Activated T-cell treated with anti-CD3 and anti-CD28 coated beads, Interleukin-2, amount 50 U/mL, for 72 hours (primary cell): ENCODE data around the gene DNAJB13. TPM values are rescaled to one million over a fixed set of nuclear protein-coding genes. Genes with fewer than 3 reads are reported as not detected.

Source experiments
- ATAC-seq, 2 donors: fragments of 150-1000 bp; cut with Tn5 transposase; replicated peaks in 1 of 2; 2 replicates each; pipeline ENCODE4 v1.10.0; 2021; ENCODE audit warnings: moderate library complexity in 2 of 2, mild to moderate bottlenecking in 1 of 2
- DNase-seq, 2 donors: peaks; one replicate each; pipeline ENCODE4 v3.0.0; 2021 to 2022; ENCODE audit warnings: mixed read lengths in 1 of 2
- H3K27ac Mint-ChIP-seq: one replicate; pipeline ENCODE4 v1.8.0; 2022; ENCODE audit warnings: mild to moderate bottlenecking, moderate library complexity, mixed read lengths
- H3K27me3 Mint-ChIP-seq: one replicate; pipeline ENCODE4 v1.8.0; 2022; ENCODE audit warnings: low read depth, mixed read lengths
- H3K36me3 Mint-ChIP-seq, 2 donors: one replicate each; pipeline ENCODE4 v1.8.0; 2022; ENCODE audit warnings: mixed read lengths in 2 of 2, mild to moderate bottlenecking in 1 of 2; ENCODE audit not compliant: insufficient read depth in 2 of 2
- H3K4me1 Mint-ChIP-seq: one replicate; pipeline ENCODE4 v1.8.0; 2022; ENCODE audit warnings: low read depth, mixed read lengths
- H3K4me3 Mint-ChIP-seq, 2 donors: one replicate each; pipeline ENCODE4 v1.8.0; 2022; ENCODE audit warnings: mild to moderate bottlenecking in 2 of 2, mixed read lengths in 2 of 2, moderate library complexity in 2 of 2
- H3K9me3 Mint-ChIP-seq, 2 donors: one replicate each; pipeline ENCODE4 v1.8.0; 2022; ENCODE audit warnings: mixed read lengths in 2 of 2
- total RNA-seq, 2 donors: library from RNA; stranded (reverse); gene quantifications; one replicate each; pipeline ENCODE4 v1.2.3, GENCODE V29; 2022

The DNAJB13 gene
- total RNA-seq, 2 donors from 2014 or later = 0.53 to 1.1 TPM

DNA sequence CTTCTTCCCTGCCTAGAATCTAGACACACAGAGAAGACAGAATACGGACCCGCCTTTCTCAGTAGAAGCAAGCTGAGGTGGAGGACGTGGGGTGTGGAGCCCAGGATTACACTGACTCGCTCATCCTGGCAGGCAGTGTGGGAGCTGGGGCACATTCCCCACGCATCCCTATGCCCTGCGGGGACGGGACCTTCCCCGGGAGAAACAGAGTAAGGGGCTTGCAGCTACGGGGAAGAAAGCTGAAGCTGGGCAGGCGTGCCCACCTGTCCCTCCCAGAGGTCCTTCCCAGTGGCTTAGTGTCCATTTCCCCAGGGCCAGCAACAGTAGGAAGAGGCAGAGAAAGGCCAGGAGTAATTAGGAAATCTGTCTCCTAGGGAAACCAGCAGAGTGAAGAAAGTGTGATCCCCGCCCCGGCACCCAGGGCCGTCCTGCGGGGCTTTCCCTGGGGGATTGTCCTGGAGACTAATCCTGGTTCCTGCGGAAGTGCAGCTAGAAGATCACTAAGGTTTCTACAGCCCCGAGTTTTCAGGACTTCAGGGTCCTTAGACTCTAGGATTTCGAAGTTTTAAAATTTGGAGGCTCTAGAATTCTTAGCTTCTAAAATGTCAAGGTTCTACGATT lies 7.8 kb downstream of the DNAJB13 start:
- DNase-seq (no peak), ATAC-seq (no peak)
- H3K4me1 Mint-ChIP-seq = no peaks in the 10 kb centered on the region
- H3K4me3 Mint-ChIP-seq = no peak overlapping the region
- H3K27ac Mint-ChIP-seq = no peak overlapping the region
- H3K27me3 Mint-ChIP-seq = peaks cover 20% of the 10 kb centered on the region
- H3K36me3 Mint-ChIP-seq = no peaks in the 10 kb centered on the region
- H3K9me3 Mint-ChIP-seq = no peaks in the 10 kb centered on the region

DNA sequence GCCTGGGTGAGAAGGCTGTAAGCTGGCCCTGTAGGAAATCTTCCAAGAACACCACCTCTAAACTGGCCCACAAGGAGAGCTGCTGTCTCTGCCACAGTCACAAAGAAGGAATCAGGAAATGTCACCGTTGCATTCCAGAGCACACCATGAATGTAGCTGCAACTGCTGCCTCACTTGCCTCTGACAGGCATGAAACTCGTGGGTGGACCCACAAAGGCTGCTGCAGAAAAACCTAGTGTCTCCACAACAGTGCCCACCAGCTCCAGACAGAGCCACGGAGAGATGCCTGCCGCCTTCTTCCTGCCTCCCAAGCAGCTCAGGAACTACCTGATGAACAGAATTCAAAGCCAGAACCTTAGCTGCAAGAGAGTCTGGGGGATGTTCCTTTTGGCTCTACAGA lies 10.5 kb downstream of the DNAJB13 start:
- ATAC-seq = no peak
- Mint-ChIP-seq H3K4me1 (peaks cover 12% of the 10 kb centered on the region), H3K9me3 (no peaks in the 10 kb centered on the region), H3K27ac (no peak overlapping the region), H3K36me3 (no peaks in the 10 kb centered on the region), H3K27me3 (peaks cover 14% of the 10 kb centered on the region), H3K4me3 (no peak overlapping the region)
- DNase-seq = no peak

DNA sequence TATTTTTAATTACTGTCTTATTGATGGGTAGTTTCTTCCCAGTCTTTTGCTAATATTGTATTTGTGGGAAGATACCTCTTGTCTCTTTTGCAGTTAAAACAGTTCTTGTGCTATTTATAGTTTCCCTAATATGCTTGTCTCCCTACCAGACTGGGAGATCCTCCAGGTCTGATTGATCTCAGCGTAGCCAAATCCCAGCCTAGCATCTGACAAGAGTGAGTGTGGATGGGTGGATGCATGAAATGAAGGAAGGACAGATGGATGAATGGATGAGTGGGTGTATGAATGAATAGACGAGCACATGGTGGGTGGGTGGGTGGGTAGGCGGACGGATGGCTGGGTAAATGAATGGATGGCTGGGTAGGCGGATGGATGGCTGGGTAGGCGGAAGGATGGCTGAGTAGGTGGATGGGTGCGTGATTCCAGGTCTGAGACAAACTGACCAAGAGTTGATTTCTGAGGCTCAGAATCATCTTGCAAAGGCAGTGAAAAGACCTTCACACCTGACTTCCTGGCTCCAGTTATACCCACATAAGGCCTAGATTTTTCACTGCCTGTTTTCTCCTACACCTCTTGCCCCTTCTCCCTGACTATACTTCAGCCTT lies 11.4 kb downstream of the DNAJB13 start:
- Mint-ChIP-seq H3K4me3 (no peak overlapping the region), H3K27me3 (peaks cover 5% of the 10 kb centered on the region), H3K4me1 (peaks cover 12% of the 10 kb centered on the region), H3K27ac (no peak overlapping the region), H3K9me3 (no peaks in the 10 kb centered on the region), H3K36me3 (no peaks in the 10 kb centered on the region)
- ATAC-seq = no peak
- DNase-seq = no peak

DNA sequence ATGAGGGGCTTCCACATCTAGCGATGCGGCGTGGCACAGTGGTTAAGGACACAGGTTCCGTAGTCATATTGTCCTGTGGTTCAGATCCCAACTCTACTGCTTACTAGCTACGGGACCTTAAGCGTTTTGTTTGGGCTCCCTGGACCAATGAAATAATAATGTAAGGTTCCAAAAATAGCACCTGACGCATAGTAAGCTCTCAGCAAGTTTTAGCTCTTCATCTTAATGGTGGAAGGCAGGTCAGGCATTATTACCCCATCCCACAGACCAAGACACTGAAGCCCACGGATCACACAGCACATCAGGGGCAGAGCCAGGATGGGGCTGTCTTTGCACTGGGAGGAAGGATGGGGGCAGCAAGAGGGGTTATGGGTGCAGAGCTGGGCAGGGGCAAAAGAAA lies 13.0 kb downstream of the DNAJB13 start:
- peak overlapping the region in 1 of 2 donors; percentile 45 for H3K4me3 Mint-ChIP-seq
- peak overlapping the region; percentile 58 for H3K27ac Mint-ChIP-seq
- H3K36me3 Mint-ChIP-seq = no peaks in the 10 kb centered on the region
- no peaks in the 10 kb centered on the region for H3K27me3 Mint-ChIP-seq
- H3K9me3 Mint-ChIP-seq = no peaks in the 10 kb centered on the region
- H3K4me1 Mint-ChIP-seq = peaks cover 20% of the 10 kb centered on the region
- peak in 1 of 2 donors; percentile 5 for ATAC-seq
- DNase-seq = no peak

DNA sequence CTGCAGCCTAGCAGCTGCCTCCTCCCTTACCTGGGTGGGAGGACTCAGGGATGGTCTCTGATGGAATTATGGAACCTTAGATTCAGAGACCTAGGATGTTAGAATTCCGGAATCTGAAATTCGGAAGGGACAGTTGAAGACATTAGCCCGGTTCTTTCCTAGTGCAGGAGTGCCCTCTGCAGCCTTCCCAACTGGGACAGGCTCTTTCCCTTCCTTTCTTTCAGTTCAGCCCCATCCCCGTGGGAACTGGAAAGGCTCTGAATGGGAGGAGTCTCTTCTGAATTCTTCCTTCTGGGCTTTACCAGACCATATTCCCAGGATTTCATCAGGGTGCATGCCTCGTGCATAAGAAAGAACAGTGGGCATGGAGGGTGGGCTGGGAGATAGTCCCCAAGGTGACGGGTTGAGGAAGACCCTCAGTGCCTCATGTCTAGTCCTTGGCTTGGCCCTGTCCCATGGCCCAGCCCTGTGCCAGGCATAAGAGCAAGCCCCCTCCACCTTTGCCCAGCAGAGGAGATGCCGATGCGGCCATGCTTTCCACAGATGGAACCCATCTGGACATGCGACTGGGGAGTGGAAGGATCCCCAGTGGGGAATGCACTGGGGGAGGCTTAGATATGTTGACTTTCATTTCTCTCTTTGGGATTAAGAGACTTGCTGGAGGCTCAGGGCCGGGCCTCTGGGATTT lies 14.4 kb downstream of the DNAJB13 start:
- H3K27ac Mint-ChIP-seq = no peak overlapping the region
- H3K9me3 Mint-ChIP-seq = no peaks in the 10 kb centered on the region
- H3K4me3 Mint-ChIP-seq = peak overlapping the region; percentile 42 to 45
- no peak for DNase-seq
- no peak for ATAC-seq
- peaks cover 33% of the 10 kb centered on the region for H3K4me1 Mint-ChIP-seq
- no peaks in the 10 kb centered on the region for H3K36me3 Mint-ChIP-seq
- no peaks in the 10 kb centered on the region for H3K27me3 Mint-ChIP-seq

DNA sequence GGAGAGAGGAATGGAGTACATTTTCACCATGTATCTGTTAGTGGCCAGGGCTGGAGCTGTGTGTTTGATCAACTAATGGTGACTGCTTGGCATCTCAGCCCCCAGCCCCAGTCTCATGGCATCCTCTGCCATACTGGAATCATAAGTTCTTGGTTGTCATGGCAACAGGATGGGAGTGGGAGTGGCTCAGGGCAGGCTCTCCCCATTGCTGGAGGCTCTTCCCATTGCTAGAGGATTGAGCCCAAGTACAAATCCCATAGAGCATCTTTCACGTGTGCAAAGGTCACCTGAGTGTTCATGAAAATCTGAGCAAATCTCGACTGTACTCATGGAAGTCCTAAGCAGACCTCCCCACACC lies 14.9 kb downstream of the DNAJB13 start:
- no peak for ATAC-seq
- DNase-seq = no peak

DNA sequence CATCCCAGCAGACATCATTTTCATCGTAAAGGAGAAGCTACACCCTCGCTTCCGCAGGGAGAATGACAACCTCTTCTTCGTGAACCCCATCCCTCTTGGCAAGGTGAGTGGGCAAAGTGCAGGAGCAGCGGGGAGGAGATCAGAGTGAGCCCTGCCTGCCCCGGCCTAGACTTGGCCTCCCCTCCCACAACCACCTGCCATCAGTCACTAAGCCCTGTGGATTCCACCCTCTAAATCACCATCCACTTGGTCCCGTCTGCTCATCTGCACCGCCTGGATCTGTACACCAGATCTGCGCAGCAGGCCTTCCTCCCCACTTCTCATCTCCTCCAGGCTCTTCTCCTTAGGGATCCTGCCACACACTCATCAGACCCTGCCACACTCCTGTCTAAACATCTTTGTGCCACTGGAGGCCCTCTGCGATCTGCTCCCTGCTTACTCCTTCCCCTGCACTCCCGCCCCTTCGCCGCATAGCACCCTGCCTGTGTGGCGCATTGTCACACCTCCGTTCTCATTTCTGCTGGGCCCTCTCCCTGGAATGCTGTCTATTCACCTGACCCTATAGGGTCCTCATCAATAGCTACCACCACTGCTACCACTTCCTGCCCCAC lies 17.6 kb downstream of the DNAJB13 start:
- H3K27ac Mint-ChIP-seq = peak overlapping the region; percentile 61
- H3K36me3 Mint-ChIP-seq = no peaks in the 10 kb centered on the region
- no peaks in the 10 kb centered on the region for H3K27me3 Mint-ChIP-seq
- H3K4me3 Mint-ChIP-seq = no peak overlapping the region
- ATAC-seq (no peak), DNase-seq (no peak)
- H3K4me1 Mint-ChIP-seq = peaks cover 60% of the 10 kb centered on the region
- H3K9me3 Mint-ChIP-seq = no peaks in the 10 kb centered on the region

More for the DNA sequence above, 14.9 kb downstream of the DNAJB13 start:
- no peaks in the 10 kb centered on the region for H3K27me3 Mint-ChIP-seq
- no peak overlapping the region for H3K27ac Mint-ChIP-seq
- no peaks in the 10 kb centered on the region for H3K36me3 Mint-ChIP-seq
- H3K4me1 Mint-ChIP-seq = peaks cover 37% of the 10 kb centered on the region
- no peaks in the 10 kb centered on the region for H3K9me3 Mint-ChIP-seq
- no peak overlapping the region for H3K4me3 Mint-ChIP-seq

DNA sequence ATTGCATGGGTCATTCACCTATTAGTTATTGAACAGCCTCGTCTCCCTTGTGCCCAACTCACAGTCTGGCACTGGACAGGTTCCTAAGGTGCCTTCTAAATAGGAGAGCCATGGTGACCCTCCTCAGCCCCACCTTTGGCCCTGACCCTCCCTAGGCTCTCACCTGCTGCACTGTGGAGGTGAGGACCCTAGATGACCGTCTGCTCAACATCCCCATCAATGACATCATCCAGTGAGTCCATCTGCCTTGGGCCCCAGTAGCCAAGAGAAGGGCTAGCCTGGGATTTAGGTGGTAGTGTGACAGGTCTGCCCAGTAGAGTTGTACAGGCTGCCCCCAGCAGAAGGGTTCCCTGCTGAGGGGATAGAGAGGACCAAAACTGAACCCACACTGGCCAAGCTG lies 18.3 kb downstream of the DNAJB13 start:
- H3K27me3 Mint-ChIP-seq = no peaks in the 10 kb centered on the region
- no peaks in the 10 kb centered on the region for H3K9me3 Mint-ChIP-seq
- DNase-seq (no peak), ATAC-seq (no peak)
- H3K27ac Mint-ChIP-seq = peak overlapping the region; percentile 45
- no peaks in the 10 kb centered on the region for H3K36me3 Mint-ChIP-seq
- H3K4me1 Mint-ChIP-seq = peaks cover 63% of the 10 kb centered on the region
- no peak overlapping the region for H3K4me3 Mint-ChIP-seq

DNA sequence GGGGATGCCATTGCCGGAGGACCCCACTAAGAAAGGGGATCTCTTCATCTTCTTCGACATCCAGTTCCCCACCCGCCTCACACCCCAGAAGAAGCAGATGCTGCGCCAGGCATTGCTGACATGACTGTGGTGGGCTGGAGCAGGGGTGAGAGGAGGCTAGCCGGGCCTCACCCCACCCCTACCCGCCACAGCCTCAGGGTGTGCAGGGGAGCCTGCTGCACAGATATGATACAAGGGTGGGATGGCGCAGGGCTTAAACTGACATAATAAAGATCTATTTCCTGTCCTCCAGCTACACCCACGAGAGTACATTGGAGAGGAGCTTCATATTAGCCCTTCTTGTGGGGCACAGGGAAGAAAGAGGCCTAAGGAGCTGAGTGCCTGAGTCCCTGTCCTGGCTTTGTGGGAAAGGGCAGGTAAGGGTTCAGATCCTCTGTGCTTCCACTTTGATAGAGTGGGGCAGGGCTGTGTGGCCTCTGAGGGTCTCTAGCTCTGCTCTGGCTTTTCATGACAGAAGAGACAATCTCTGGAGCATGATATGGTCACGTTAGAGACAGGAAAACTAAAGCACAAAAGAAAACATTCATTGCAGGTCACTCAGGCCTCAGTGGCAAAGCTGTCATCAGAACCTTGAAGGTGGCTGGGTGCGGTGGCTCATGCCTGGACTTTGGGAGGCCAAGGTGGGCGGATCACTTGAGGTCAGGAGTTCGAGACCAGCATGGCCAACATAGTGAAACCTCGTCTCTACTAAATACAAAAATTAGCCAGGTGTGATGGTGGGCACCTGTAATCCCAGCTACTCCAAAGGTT lies 19.4 kb downstream of the DNAJB13 start:
- DNase-seq = no peak
- H3K27me3 Mint-ChIP-seq = no peaks in the 10 kb centered on the region
- no peak overlapping the region for H3K4me3 Mint-ChIP-seq
- H3K4me1 Mint-ChIP-seq = peaks cover 66% of the 10 kb centered on the region
- no peaks in the 10 kb centered on the region for H3K9me3 Mint-ChIP-seq
- ATAC-seq = peak in 1 of 2 donors; percentile 8
- H3K36me3 Mint-ChIP-seq = peaks cover 8 to 9% of the 10 kb centered on the region in 2 donors
- peak overlapping the region; percentile 83 for H3K27ac Mint-ChIP-seq

DNA sequence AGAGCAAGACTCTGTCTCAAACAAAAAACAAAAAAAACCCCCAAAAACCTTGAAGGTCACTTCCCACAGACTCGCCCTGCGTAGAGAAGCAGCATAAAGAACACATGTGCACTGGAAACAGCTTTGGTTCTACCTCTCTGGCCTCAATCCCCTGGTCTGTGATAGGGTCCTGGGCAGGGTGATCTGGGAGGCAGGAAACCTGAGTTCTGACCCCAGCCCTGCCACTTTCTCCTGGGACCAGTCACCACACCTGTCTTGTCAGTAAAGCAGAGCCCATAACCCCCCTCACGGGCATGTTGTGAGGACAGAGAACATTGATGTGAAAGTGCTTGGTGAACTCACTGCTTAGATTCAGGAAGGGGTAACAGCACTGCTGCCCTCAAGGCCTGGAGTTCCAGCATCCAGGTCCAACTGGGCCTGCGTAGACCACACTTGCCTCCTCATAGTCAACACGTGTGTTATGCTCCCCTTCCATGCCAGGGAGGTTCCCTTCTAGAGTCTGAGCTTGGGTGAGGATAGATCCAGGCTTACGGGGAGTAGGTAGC lies 20.4 kb downstream of the DNAJB13 start:
- peaks cover 14 to 19% of the 10 kb centered on the region in 2 donors for H3K36me3 Mint-ChIP-seq
- H3K27me3 Mint-ChIP-seq = no peaks in the 10 kb centered on the region
- H3K27ac Mint-ChIP-seq = peak overlapping the region; percentile 64
- no peaks in the 10 kb centered on the region for H3K9me3 Mint-ChIP-seq
- H3K4me1 Mint-ChIP-seq = peaks cover 77% of the 10 kb centered on the region
- ATAC-seq (peak in 1 of 2 donors; percentile 3), DNase-seq (no peak)
- no peak overlapping the region for H3K4me3 Mint-ChIP-seq

DNA sequence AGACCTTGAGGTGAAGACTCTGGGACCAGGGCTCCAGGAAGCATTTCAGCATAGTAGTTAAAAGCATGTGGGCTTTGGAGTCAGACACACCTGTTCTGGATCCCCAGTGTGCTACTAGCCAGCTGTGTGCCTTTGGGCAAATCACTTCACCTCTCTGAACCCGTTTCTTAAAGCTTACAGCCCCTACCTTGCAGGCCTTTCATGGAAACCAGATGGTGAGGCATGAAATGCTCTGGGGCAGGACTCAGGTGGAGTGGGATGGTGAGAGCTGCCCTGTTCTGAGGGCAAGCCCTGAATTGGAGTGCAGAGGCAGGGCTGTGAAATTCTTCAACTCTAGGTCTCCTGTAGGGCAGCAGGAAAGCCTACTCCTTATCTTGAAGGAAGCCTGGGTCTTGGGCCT lies 21.4 kb downstream of the DNAJB13 start:
- no peak overlapping the region for H3K4me3 Mint-ChIP-seq
- ATAC-seq (no peak), DNase-seq (no peak)
- H3K27ac Mint-ChIP-seq = peak overlapping the region; percentile 8
- H3K9me3 Mint-ChIP-seq = no peaks in the 10 kb centered on the region
- peaks cover 86% of the 10 kb centered on the region for H3K4me1 Mint-ChIP-seq
- peaks cover 18 to 25% of the 10 kb centered on the region in 2 donors for H3K36me3 Mint-ChIP-seq
- no peaks in the 10 kb centered on the region for H3K27me3 Mint-ChIP-seq

DNA sequence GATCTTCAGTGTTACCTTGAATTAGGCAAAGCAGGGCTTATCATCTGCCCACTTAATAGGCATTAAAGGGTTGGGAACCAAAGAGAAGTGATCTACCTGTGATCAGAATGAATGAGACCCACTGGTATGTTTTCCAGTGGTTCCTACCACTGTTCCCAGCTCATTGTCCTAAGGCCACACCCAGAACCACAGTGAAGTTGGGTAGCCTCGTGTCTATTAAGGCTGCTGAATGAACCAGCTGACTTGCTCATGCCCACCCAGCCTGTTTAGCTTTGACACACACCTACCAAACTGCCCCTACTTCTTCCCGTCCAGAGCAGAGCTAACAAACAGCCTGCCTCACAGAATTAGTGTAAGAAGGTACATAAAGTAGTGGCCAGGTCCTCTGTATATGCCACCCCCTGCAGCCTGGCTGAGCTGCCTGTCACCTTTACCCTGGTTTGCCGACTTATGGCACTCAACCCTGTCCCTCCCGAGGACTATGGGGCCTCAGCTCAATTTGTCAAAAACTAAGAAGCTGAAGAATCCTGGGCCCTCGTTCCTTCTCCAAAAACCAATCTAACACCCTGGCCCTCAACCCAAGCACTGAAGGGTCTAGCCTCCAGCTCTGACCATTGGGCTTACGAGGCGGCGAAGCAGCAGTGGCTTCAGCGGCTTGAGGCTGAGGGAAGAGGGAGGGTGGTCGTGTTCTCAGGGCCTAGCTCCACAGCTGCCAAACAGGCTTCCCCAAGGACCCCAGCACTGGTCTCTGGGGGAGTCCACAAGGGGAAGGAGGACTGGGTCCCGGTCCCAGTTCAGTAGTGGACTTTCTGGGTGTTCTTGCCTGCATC lies 22.0 kb downstream of the DNAJB13 start:
- peak overlapping the region; percentile 77 for H3K27ac Mint-ChIP-seq
- peaks cover 93% of the 10 kb centered on the region for H3K4me1 Mint-ChIP-seq
- H3K4me3 Mint-ChIP-seq = no peak overlapping the region
- DNase-seq (no peak), ATAC-seq (no peak)
- H3K27me3 Mint-ChIP-seq = no peaks in the 10 kb centered on the region
- no peaks in the 10 kb centered on the region for H3K9me3 Mint-ChIP-seq
- peaks cover 22 to 30% of the 10 kb centered on the region in 2 donors for H3K36me3 Mint-ChIP-seq
